Trophoblast cell (in vitro differentiated cells and primary cell): ENCODE results near the gene CCDC78.

Experiments used
- DNase-seq, 2 donors: peaks; one replicate each; pipeline ENCODE4 v3.0.0-alpha.2; 2016
- H2AFZ ChIP-seq: 2 replicates; pipeline ENCODE4 v1.6.1; 2013; ENCODE audit warnings: low read length, moderate library complexity, mild to moderate bottlenecking; ENCODE audit not compliant: insufficient read depth, poor library complexity
- H2AK5ac ChIP-seq: 2 replicates; pipeline ENCODE4 v1.6.1; 2013; ENCODE audit warnings: mild to moderate bottlenecking, low read length
- H2BK120ac ChIP-seq: 2 replicates; pipeline ENCODE4 v1.6.1; 2013; ENCODE audit warnings: low read length, mild to moderate bottlenecking, moderate library complexity; ENCODE audit not compliant: insufficient read depth, poor library complexity
- H2BK12ac ChIP-seq: 2 replicates; pipeline ENCODE4 v1.6.1; 2013; ENCODE audit warnings: mild to moderate bottlenecking, low read length, moderate library complexity
- H2BK5ac ChIP-seq: 2 replicates; pipeline ENCODE4 v1.6.1; 2013; ENCODE audit warnings: low read length, low read depth, moderate library complexity, mild to moderate bottlenecking; ENCODE audit not compliant: poor library complexity
- H3K14ac ChIP-seq: 2 replicates; pipeline ENCODE4 v1.6.1; 2013; ENCODE audit warnings: mild to moderate bottlenecking, low read length
- H3K18ac ChIP-seq: 2 replicates; pipeline ENCODE4 v1.6.1; 2013; ENCODE audit warnings: mild to moderate bottlenecking, low read length
- H3K23ac ChIP-seq: 2 replicates; pipeline ENCODE4 v1.6.1; 2013; ENCODE audit warnings: low read length
- H3K27ac ChIP-seq: 2 replicates; pipeline ENCODE4 v1.5.1; 2013; ENCODE audit warnings: low read depth, mild to moderate bottlenecking, inconsistent platforms, low read length, moderate library complexity
- H3K27me3 ChIP-seq: 2 replicates; pipeline ENCODE4 v1.6.1; 2013; ENCODE audit warnings: inconsistent platforms, mild to moderate bottlenecking, low read length, moderate library complexity; ENCODE audit not compliant: insufficient read depth
- H3K36me3 ChIP-seq, 2 experiments: 1 replicate in 1 of 2; 2 replicates in 1 of 2; pipeline ENCODE4 v1.6.1; 2013; ENCODE audit warnings: low read length in 2 of 2, mild to moderate bottlenecking in 2 of 2, moderate library complexity in 1 of 2; ENCODE audit not compliant: insufficient read depth in 2 of 2, control insufficient read depth in 1 of 2
- H3K4ac ChIP-seq: 2 replicates; pipeline ENCODE4 v1.6.1; 2013; ENCODE audit warnings: low read depth, mild to moderate bottlenecking, low read length, moderate library complexity
- H3K4me1 ChIP-seq, 2 experiments: 1 replicate in 1 of 2; 2 replicates in 1 of 2; pipeline ENCODE4 v1.6.1; 2013; ENCODE audit warnings: low read length in 2 of 2, mild to moderate bottlenecking in 2 of 2, moderate library complexity in 1 of 2; ENCODE audit not compliant: insufficient read depth in 2 of 2, control insufficient read depth in 1 of 2
- H3K4me2 ChIP-seq: 2 replicates; pipeline ENCODE4 v1.6.1; 2013; ENCODE audit warnings: inconsistent platforms, mild to moderate bottlenecking, low read length, moderate library complexity
- H3K4me3 ChIP-seq: 2 replicates; pipeline ENCODE4 v1.5.1; 2013; ENCODE audit warnings: mild to moderate bottlenecking, low read depth, low read length, inconsistent platforms
- H3K79me1 ChIP-seq: one replicate; pipeline ENCODE4 v1.6.1; 2013; ENCODE audit warnings: low read length
- H3K79me2 ChIP-seq: 2 replicates; pipeline ENCODE4 v1.6.1; 2013; ENCODE audit warnings: low read length, mild to moderate bottlenecking; ENCODE audit not compliant: control insufficient read depth, insufficient read depth, poor library complexity
- H3K9ac ChIP-seq: 2 replicates; pipeline ENCODE4 v1.6.1; 2013; ENCODE audit warnings: mild to moderate bottlenecking, low read length
- H3K9me3 ChIP-seq: 2 replicates; pipeline ENCODE4 v1.6.1; 2013; ENCODE audit warnings: low read depth, mild to moderate bottlenecking, control low read depth, inconsistent platforms, low read length; ENCODE audit not compliant: insufficient read depth
- H4K12ac ChIP-seq: 2 replicates; pipeline ENCODE4 v1.6.1; 2013; ENCODE audit warnings: low read depth, mild to moderate bottlenecking, low read length, moderate library complexity
- H4K8ac ChIP-seq: 2 replicates; pipeline ENCODE4 v1.6.1; 2013; ENCODE audit warnings: low read depth, mild to moderate bottlenecking, low read length, moderate library complexity
- H4K91ac ChIP-seq: one replicate; pipeline ENCODE4 v1.6.1; 2013; ENCODE audit warnings: low read depth, mild to moderate bottlenecking, low read length, moderate library complexity
- WGBS: extraction: QIAGEN DNeasy Blood & Tissue Kit; methylation state at CpG from one replicate; pipeline ENCODE4 v1.1.7; 2013; ENCODE audit warnings: missing lambda C conversion rate; ENCODE audit not compliant: insufficient read length, insufficient coverage; ENCODE audit errors: extremely low coverage; 5-methylcytosine and 5-hydroxymethylcytosine counted together

Gene CCDC78

DNA sequence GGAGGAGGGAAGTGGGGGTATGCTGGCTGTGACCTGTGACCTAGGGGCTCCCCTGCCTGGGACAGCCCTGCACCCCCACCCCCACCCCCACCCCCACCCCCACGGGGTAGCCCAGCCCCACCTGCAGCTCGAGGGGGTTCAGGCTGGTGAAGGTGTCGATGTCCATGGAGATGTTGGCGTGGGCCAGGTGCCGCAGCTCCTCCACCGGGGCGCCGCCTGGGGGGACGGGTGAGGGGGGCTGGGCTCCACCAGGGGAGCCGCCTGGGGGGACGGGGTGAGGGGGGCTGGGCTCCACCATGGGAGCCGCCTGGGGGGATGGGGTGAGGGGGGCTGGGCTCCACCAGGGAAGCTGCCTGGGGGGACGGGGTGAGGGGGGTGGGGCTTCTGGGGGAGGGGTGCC is 44.2 kb upstream of the CCDC78 start:
- no peaks in the 10 kb centered on the region for H3K4me1 ChIP-seq
- no peak overlapping the region for H2AFZ ChIP-seq
- no peak overlapping the region for H3K27ac ChIP-seq
- H3K18ac ChIP-seq = no peak overlapping the region
- no peaks in the 10 kb centered on the region for H3K36me3 ChIP-seq
- H3K79me1 ChIP-seq = no peaks in the 10 kb centered on the region
- no peak overlapping the region for H2BK120ac ChIP-seq
- DNase-seq = no peak
- H3K4ac ChIP-seq = no peak overlapping the region
- H3K4me2 ChIP-seq = no peak overlapping the region
- no peak overlapping the region for H4K91ac ChIP-seq
- H3K9ac ChIP-seq = no peak overlapping the region
- H3K79me2 ChIP-seq = no peaks in the 10 kb centered on the region
- no peak overlapping the region for H2BK12ac ChIP-seq
- WGBS = no CpG with 5 or more reads among the region's 13 CpGs
- no peak overlapping the region for H4K12ac ChIP-seq
- no peak overlapping the region for H3K14ac ChIP-seq
- H4K8ac ChIP-seq = no peak overlapping the region
- no peak overlapping the region for H3K4me3 ChIP-seq
- H3K27me3 ChIP-seq = no peaks in the 10 kb centered on the region
- no peak overlapping the region for H3K23ac ChIP-seq
- H2BK5ac ChIP-seq = no peak overlapping the region
- H3K9me3 ChIP-seq = peaks cover 2% of the 10 kb centered on the region
- no peak overlapping the region for H2AK5ac ChIP-seq

DNA sequence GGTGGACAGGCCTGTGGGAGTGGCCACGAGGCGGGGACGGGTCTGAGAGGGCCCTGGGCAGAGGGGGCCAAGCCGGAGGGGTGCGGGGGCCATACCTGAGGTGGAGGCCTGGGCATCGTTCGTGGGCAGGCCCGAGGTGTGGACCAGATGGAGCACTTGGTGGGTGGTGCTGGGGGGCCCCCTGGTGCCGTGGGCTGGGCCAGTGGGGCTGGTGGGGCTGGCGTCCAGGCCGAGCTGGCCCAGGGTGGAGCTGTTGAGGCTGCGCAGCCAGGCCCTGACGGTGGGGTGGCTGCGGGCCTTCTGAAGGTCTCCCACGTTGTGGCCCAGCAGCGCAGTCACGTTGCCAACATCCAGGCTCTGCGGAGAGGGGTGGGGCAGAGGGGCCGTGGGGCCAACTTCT is 43.7 kb upstream of the CCDC78 start:
- Histone ChIP-seq H3K79me1 (no peaks in the 10 kb centered on the region), H2AK5ac (no peak overlapping the region), H3K27me3 (no peaks in the 10 kb centered on the region), H3K18ac (no peak overlapping the region), H4K12ac (no peak overlapping the region), H3K4me1 (no peaks in the 10 kb centered on the region), H3K79me2 (no peaks in the 10 kb centered on the region), H2AFZ (no peak overlapping the region), H3K4ac (no peak overlapping the region), H3K9ac (no peak overlapping the region), H3K36me3 (no peaks in the 10 kb centered on the region), H3K23ac (no peak overlapping the region), H4K91ac (no peak overlapping the region), H3K27ac (no peak overlapping the region), H3K4me2 (no peak overlapping the region), H3K4me3 (no peak overlapping the region), H4K8ac (no peak overlapping the region), H2BK5ac (no peak overlapping the region), H2BK120ac (no peak overlapping the region), H3K14ac (no peak overlapping the region), H2BK12ac (no peak overlapping the region), H3K9me3 (peaks cover 2% of the 10 kb centered on the region)
- WGBS = no CpG with 5 or more reads among the region's 19 CpGs
- DNase-seq = no peak

DNA sequence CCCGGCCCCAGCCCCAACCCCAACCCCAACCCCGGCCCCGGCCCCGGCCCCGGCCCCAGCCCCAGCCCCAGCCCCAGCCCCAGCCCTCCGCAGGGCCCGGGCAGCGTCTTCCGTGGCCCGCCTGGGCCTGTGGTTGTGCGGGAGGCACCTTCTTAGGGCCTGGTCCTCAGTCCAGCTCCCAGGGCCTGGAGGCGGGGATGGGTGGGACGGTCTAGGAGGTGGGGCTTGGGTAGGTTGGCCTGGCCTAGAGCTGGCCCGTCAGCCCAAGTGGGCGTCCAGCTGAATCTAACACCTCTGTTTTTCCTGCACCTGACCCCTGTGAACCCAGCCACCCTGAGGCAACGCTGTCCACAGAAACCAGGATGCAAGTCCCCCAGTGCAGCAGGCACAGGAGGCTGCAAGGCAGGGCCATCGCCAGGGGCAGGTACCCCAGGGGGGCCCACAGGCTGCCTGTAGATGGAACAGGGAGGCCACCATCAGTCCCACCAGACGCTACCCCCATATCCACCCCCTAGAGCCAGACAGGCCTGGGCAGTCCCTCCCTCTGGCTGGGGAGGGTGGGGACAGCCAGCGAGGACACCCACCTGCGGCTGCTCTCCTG is 43.0 kb upstream of the CCDC78 start:
- no peaks in the 10 kb centered on the region for H3K36me3 ChIP-seq
- H3K4me1 ChIP-seq = no peaks in the 10 kb centered on the region
- no peak overlapping the region for H4K12ac ChIP-seq
- no peak overlapping the region for H3K4me2 ChIP-seq
- H2AFZ ChIP-seq = no peak overlapping the region
- H3K23ac ChIP-seq = no peak overlapping the region
- peaks cover 4% of the 10 kb centered on the region for H3K9me3 ChIP-seq
- H3K18ac ChIP-seq = no peak overlapping the region
- no peak overlapping the region for H2BK120ac ChIP-seq
- H3K9ac ChIP-seq = no peak overlapping the region
- no peak for DNase-seq
- no peak overlapping the region for H2BK5ac ChIP-seq
- no peak overlapping the region for H4K91ac ChIP-seq
- no peak overlapping the region for H2AK5ac ChIP-seq
- H2BK12ac ChIP-seq = no peak overlapping the region
- no peak overlapping the region for H3K4ac ChIP-seq
- no peak overlapping the region for H3K27ac ChIP-seq
- H3K79me1 ChIP-seq = no peaks in the 10 kb centered on the region
- no CpG with 5 or more reads among the region's 20 CpGs for WGBS
- H3K79me2 ChIP-seq = no peaks in the 10 kb centered on the region
- no peak overlapping the region for H4K8ac ChIP-seq
- no peaks in the 10 kb centered on the region for H3K27me3 ChIP-seq
- H3K14ac ChIP-seq = no peak overlapping the region
- H3K4me3 ChIP-seq = no peak overlapping the region

DNA sequence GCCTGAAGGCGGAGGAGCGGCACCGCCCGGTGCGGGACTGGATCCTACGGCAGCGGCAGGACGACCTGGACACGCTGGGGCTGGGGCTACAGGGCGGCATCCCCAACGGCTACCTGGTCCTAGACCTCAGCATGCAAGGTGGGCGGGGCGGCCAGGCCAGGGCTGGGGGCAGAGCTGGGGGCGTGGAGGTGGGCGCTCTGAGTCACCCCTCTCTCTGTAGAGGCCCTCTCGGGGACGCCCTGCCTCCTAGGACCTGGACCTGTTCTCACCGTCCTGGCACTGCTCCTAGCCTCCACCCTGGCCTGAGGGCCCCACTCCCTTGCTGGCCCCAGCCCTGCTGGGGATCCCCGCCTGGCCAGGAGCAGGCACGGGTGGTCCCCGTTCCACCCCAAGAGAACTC is 42.2 kb upstream of the CCDC78 start:
- Histone ChIP-seq H3K14ac (no peak overlapping the region), H3K4ac (no peak overlapping the region), H3K18ac (no peak overlapping the region), H3K23ac (no peak overlapping the region), H3K27me3 (no peaks in the 10 kb centered on the region), H2BK12ac (no peak overlapping the region), H3K4me3 (peak overlapping the region; percentile 23), H3K4me1 (no peaks in the 10 kb centered on the region), H2BK5ac (no peak overlapping the region), H3K27ac (no peak overlapping the region), H3K9ac (no peak overlapping the region), H3K36me3 (no peaks in the 10 kb centered on the region), H3K79me2 (no peaks in the 10 kb centered on the region), H3K4me2 (no peak overlapping the region), H3K9me3 (peaks cover 4% of the 10 kb centered on the region), H2BK120ac (no peak overlapping the region), H2AFZ (no peak overlapping the region), H4K91ac (no peak overlapping the region), H3K79me1 (no peaks in the 10 kb centered on the region), H4K12ac (no peak overlapping the region), H4K8ac (no peak overlapping the region), H2AK5ac (no peak overlapping the region)
- no peak for DNase-seq
- no CpG with 5 or more reads among the region's 21 CpGs for WGBS
